Suprapubic skin (tissue), 3 donors: ENCODE data around the gene KRTAP29-1.

Experiments
- EP300 ChIP-seq: sonication (generic); formaldehyde crosslinking; IDR thresholded peaks from one replicate; pipeline ENCODE4 v1.6.1; 2017; ENCODE audit warnings: antibody characterized with exemption
- POLR2A ChIP-seq, 2 donors: fragments of 450-650 bp; IDR thresholded peaks; one replicate each; pipeline ENCODE4 v1.6.1; 2017; ENCODE audit warnings: antibody characterized with exemption in 2 of 2, mild to moderate bottlenecking in 2 of 2, moderate library complexity in 2 of 2
- TF ChIP-seq, protein P1 (sequence below), 2 donors: fragments of 200-600 bp in 1 of 2; fragments of 450-650 bp in 1 of 2; sonication (generic) in 1 of 2; IDR thresholded peaks; one replicate each; pipeline ENCODE4 v1.5.1; 2016 to 2019; ENCODE audit warnings: antibody characterized with exemption in 2 of 2, mild to moderate bottlenecking in 1 of 2, moderate library complexity in 1 of 2

DNA sequence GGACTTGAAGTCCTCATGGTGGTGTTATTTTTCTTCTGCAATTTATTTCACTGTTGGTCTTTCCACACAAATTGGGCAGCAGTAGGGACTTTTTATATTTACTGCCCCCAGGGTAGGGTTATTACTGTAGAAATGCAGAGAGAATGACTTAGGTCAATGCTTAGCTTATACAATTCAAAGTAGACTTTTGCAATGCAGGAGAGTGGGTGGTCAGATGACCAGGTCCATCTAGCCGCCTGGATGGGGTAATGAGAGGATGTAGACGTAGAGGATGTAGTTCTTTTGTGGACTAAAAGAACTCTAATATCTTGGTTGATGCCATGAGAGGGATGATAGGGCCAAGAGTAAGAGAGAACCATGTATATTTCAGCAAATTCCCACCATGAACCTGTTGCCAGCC is 15.6 kb upstream of the KRTAP29-1 start:
- no peak for TF ChIP-seq EP300
- TF ChIP-seq, protein P1, sequence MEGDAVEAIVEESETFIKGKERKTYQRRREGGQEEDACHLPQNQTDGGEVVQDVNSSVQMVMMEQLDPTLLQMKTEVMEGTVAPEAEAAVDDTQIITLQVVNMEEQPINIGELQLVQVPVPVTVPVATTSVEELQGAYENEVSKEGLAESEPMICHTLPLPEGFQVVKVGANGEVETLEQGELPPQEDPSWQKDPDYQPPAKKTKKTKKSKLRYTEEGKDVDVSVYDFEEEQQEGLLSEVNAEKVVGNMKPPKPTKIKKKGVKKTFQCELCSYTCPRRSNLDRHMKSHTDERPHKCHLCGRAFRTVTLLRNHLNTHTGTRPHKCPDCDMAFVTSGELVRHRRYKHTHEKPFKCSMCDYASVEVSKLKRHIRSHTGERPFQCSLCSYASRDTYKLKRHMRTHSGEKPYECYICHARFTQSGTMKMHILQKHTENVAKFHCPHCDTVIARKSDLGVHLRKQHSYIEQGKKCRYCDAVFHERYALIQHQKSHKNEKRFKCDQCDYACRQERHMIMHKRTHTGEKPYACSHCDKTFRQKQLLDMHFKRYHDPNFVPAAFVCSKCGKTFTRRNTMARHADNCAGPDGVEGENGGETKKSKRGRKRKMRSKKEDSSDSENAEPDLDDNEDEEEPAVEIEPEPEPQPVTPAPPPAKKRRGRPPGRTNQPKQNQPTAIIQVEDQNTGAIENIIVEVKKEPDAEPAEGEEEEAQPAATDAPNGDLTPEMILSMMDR (IDR thresholded peaks at IDR 0.05), result no peak
- no peak for TF ChIP-seq POLR2A (IDR thresholded peaks at IDR 0.05)
